ENCODE data around the gene KRR1. TPM values are rescaled to one million over a fixed set of nuclear protein-coding genes. Genes with fewer than 3 reads are reported as not detected.
"Not testable (repeated sequence)": the region's sequence is repeated elsewhere in the genome, so short reads cannot be mapped to it uniquely, and the experiment has no call there.

Gene KRR1
- total RNA-seq, 2 experiments from 2014 or later: 71.0 to 73.1 TPM

- H3K4me3 Mint-ChIP-seq; H3K36me3 Mint-ChIP-seq (ENCODE audit: low read depth); DNase-seq; H3K27ac Mint-ChIP-seq; ATAC-seq; CTCF ChIA-PET; H3K4me1 Mint-ChIP-seq (ENCODE audit: low read depth); POLR2A ChIA-PET; H3K9me3 Mint-ChIP-seq (ENCODE audit: insufficient read depth): not testable (repeated sequence)
- H3K27me3 Mint-ChIP-seq (ENCODE audit: low read depth): peaks cover 20% of the 10 kb centered on the region
Measured at GRCh38 chr12:75522124-75522523, 10.7 kb upstream of the KRR1 start.

GRCh38 chr12:75521224-75521623 is 9.8 kb upstream of the KRR1 start:
- H3K4me1 Mint-ChIP-seq (ENCODE audit: low read depth); ATAC-seq; H3K4me3 Mint-ChIP-seq; CTCF ChIA-PET; H3K27ac Mint-ChIP-seq; H3K36me3 Mint-ChIP-seq (ENCODE audit: low read depth); POLR2A ChIA-PET; H3K9me3 Mint-ChIP-seq (ENCODE audit: insufficient read depth); DNase-seq: not testable (repeated sequence)
- peaks cover 23% of the 10 kb centered on the region for H3K27me3 Mint-ChIP-seq (ENCODE audit: low read depth)

GRCh38 chr12:75509621-75510020 is 1.8 kb downstream of the KRR1 start:
- ChIA-PET CTCF (interaction anchor here (0.7 to 6.0 kb wide), 3 partner anchors 25 to 917 kb away, joined by 3 to 62 read pairs (median 15); partner anchors contain the start of gene GLIPR1L1), POLR2A (interaction anchor here (0.9 to 2.6 kb wide), 4 partner anchors 7 to 522 kb away, joined by 3 to 24 read pairs (median 13); partner anchors contain the start of genes GLIPR1 and PHLDA1)
- Mint-ChIP-seq H3K27me3 (ENCODE audit: low read depth) (no peaks in the 10 kb centered on the region), H3K4me3 (peak overlapping the region; percentile 97), H3K4me1 (ENCODE audit: low read depth) (peaks cover 32% of the 10 kb centered on the region), H3K27ac (no peak overlapping the region), H3K9me3 (ENCODE audit: insufficient read depth) (peaks cover 3% of the 10 kb centered on the region), H3K36me3 (ENCODE audit: low read depth) (peaks cover 33% of the 10 kb centered on the region)
- DNase-seq: no peak
- no peak for ATAC-seq

- H3K27me3 Mint-ChIP-seq (ENCODE audit: low read depth): no peaks in the 10 kb centered on the region
- H3K27ac Mint-ChIP-seq: no peak overlapping the region
- peaks cover 3% of the 10 kb centered on the region for H3K9me3 Mint-ChIP-seq (ENCODE audit: insufficient read depth)
- no peak overlapping the region for H3K4me3 Mint-ChIP-seq
- ChIA-PET CTCF (interaction anchor here (1.1 to 6.0 kb wide), 8 partner anchors 15 to 529 kb away, joined by 3 to 62 read pairs (median 6); partner anchors contain the start of genes GLIPR1, GLIPR1L1 and GLIPR1L2), POLR2A (no interaction called here)
- ATAC-seq: no peak
- H3K36me3 Mint-ChIP-seq (ENCODE audit: low read depth): peaks cover 38% of the 10 kb centered on the region
- DNase-seq: no peak
- peaks cover 32% of the 10 kb centered on the region for H3K4me1 Mint-ChIP-seq (ENCODE audit: low read depth)
Measured at GRCh38 chr12:75508159-75508558, 3.2 kb downstream of the KRR1 start.

- no peak overlapping the region for H3K4me3 Mint-ChIP-seq
- peaks cover 1% of the 10 kb centered on the region for H3K9me3 Mint-ChIP-seq (ENCODE audit: insufficient read depth)
- H3K27ac Mint-ChIP-seq: no peak overlapping the region
- no peak for ATAC-seq
- H3K27me3 Mint-ChIP-seq (ENCODE audit: low read depth): no peaks in the 10 kb centered on the region
- H3K4me1 Mint-ChIP-seq (ENCODE audit: low read depth): peaks cover 30% of the 10 kb centered on the region
- peaks cover 37% of the 10 kb centered on the region for H3K36me3 Mint-ChIP-seq (ENCODE audit: low read depth)
- POLR2A ChIA-PET: no interaction called here
- CTCF ChIA-PET: interaction anchor here (0.8 to 6.0 kb wide), 9 partner anchors 10 to 530 kb away, joined by 3 to 62 read pairs (median 6); partner anchors contain the start of genes GLIPR1, GLIPR1L1, GLIPR1L2 and PHLDA1
- no peak for DNase-seq
Measured at GRCh38 chr12:75507086-75507485, 4.3 kb downstream of the KRR1 start.

- H3K27me3 Mint-ChIP-seq (ENCODE audit: low read depth): no peaks in the 10 kb centered on the region
- H3K9me3 Mint-ChIP-seq (ENCODE audit: insufficient read depth): no peaks in the 10 kb centered on the region
- no peak overlapping the region for H3K4me3 Mint-ChIP-seq
- H3K36me3 Mint-ChIP-seq (ENCODE audit: low read depth): peaks cover 39% of the 10 kb centered on the region
- DNase-seq: no peak
- H3K27ac Mint-ChIP-seq: no peak overlapping the region
- peaks cover 26% of the 10 kb centered on the region for H3K4me1 Mint-ChIP-seq (ENCODE audit: low read depth)
- POLR2A ChIA-PET: no interaction called here
- no peak for ATAC-seq
- CTCF ChIA-PET: interaction anchor here (0.8 to 3.0 kb wide), 8 partner anchors 16 to 173 kb away, joined by 3 to 54 read pairs (median 6); partner anchors contain the start of genes GLIPR1, GLIPR1L1 and GLIPR1L2
Measured at GRCh38 chr12:75505706-75506312, 5.6 kb downstream of the KRR1 start.

- Mint-ChIP-seq H3K4me3 (no peak overlapping the region), H3K27ac (no peak overlapping the region), H3K9me3 (ENCODE audit: insufficient read depth) (no peaks in the 10 kb centered on the region), H3K4me1 (ENCODE audit: low read depth) (peaks cover 10% of the 10 kb centered on the region), H3K36me3 (ENCODE audit: low read depth) (peaks cover 45% of the 10 kb centered on the region), H3K27me3 (ENCODE audit: low read depth) (no peaks in the 10 kb centered on the region)
- POLR2A ChIA-PET: interaction anchor here (1.0 kb wide), 1 partner anchor 8 kb away, joined by 3 read pairs; the partner anchor contains the start of gene KRR1
- no peak for DNase-seq
- ATAC-seq: no peak
- CTCF ChIA-PET: interaction anchor here (1.4 to 3.0 kb wide), 4 partner anchors 9 to 533 kb away, joined by 4 to 54 read pairs (median 8); partner anchors contain the start of gene GLIPR1L1
Measured at GRCh38 chr12:75503866-75504265, 7.5 kb downstream of the KRR1 start.

- ATAC-seq: no peak
- DNase-seq: no peak
- ChIA-PET CTCF (interaction anchor here (1.4 to 3.0 kb wide), 3 partner anchors 8 to 169 kb away, joined by 4 to 54 read pairs (median 13); partner anchors contain the start of gene GLIPR1L1), POLR2A (interaction anchor here (1.0 kb wide), 1 partner anchor 8 kb away, joined by 3 read pairs; the partner anchor contains the start of gene KRR1)
- Mint-ChIP-seq H3K27me3 (ENCODE audit: low read depth) (no peaks in the 10 kb centered on the region), H3K36me3 (ENCODE audit: low read depth) (peaks cover 47% of the 10 kb centered on the region), H3K27ac (no peak overlapping the region), H3K4me1 (ENCODE audit: low read depth) (peaks cover 7% of the 10 kb centered on the region), H3K9me3 (ENCODE audit: insufficient read depth) (no peaks in the 10 kb centered on the region), H3K4me3 (no peak overlapping the region)
Measured at GRCh38 chr12:75503459-75503858, 8.0 kb downstream of the KRR1 start.

GRCh38 chr12:75491169-75491568 is 20.2 kb downstream of the KRR1 start:
- H3K27me3 Mint-ChIP-seq (ENCODE audit: low read depth): no peaks in the 10 kb centered on the region
- CTCF ChIA-PET: no interaction called here
- no peak overlapping the region for H3K4me3 Mint-ChIP-seq
- DNase-seq: no peak
- no peaks in the 10 kb centered on the region for H3K9me3 Mint-ChIP-seq (ENCODE audit: insufficient read depth)
- ATAC-seq: no peak
- POLR2A ChIA-PET: interaction anchor here (0.7 to 1.0 kb wide), 2 partner anchors 20 to 579 kb away, joined by 3 read pairs; partner anchors contain the start of gene KRR1
- H3K4me1 Mint-ChIP-seq (ENCODE audit: low read depth): peaks cover 25% of the 10 kb centered on the region
- H3K27ac Mint-ChIP-seq: no peak overlapping the region
- H3K36me3 Mint-ChIP-seq (ENCODE audit: low read depth): peaks cover 28% of the 10 kb centered on the region

GRCh38 chr12:75489613-75490210 is 21.7 kb downstream of the KRR1 start:
- POLR2A ChIA-PET: no interaction called here
- peaks cover 29% of the 10 kb centered on the region for H3K4me1 Mint-ChIP-seq (ENCODE audit: low read depth)
- H3K27me3 Mint-ChIP-seq (ENCODE audit: low read depth): no peaks in the 10 kb centered on the region
- DNase-seq: no peak
- CTCF ChIA-PET: interaction anchor here (1.0 to 1.9 kb wide), 4 partner anchors 9 to 98 kb away, joined by 3 to 7 read pairs (median 4); partner anchors contain the start of gene GLIPR1
- peak; percentile 50 for ATAC-seq
- H3K27ac Mint-ChIP-seq: peak overlapping the region; percentile 33
- no peak overlapping the region for H3K4me3 Mint-ChIP-seq
- H3K9me3 Mint-ChIP-seq (ENCODE audit: insufficient read depth): no peaks in the 10 kb centered on the region
- peaks cover 20% of the 10 kb centered on the region for H3K36me3 Mint-ChIP-seq (ENCODE audit: low read depth)

GRCh38 chr12:75489187-75489586 is 22.2 kb downstream of the KRR1 start:
- DNase-seq: no peak
- Mint-ChIP-seq H3K27me3 (ENCODE audit: low read depth) (no peaks in the 10 kb centered on the region), H3K27ac (peak overlapping the region; percentile 33), H3K4me3 (no peak overlapping the region), H3K9me3 (ENCODE audit: insufficient read depth) (no peaks in the 10 kb centered on the region), H3K36me3 (ENCODE audit: low read depth) (peaks cover 24% of the 10 kb centered on the region), H3K4me1 (ENCODE audit: low read depth) (peaks cover 34% of the 10 kb centered on the region)
- POLR2A ChIA-PET: interaction anchor here (1.0 kb wide), 1 partner anchor 22 kb away, joined by 3 read pairs; the partner anchor contains the start of gene KRR1
- ATAC-seq: peak; percentile 5
- CTCF ChIA-PET: interaction anchor here (0.6 to 1.9 kb wide), 7 partner anchors 9 to 859 kb away, joined by 3 to 7 read pairs (median 4); partner anchors contain the start of genes GLIPR1 and GLIPR1L1

All from activated CD8-positive, alpha-beta T cell treated with anti-CD3 and anti-CD28 coated beads, Interleukin-2, amount 10 ng/mL, durations not matched to agents 7 days and 5 days (primary cell).